ENCODE data around the gene ATP2C2.
"Not testable (repeated sequence)": the region's sequence is repeated elsewhere in the genome, so short reads cannot be mapped to it uniquely, and the experiment has no call there.

The ATP2C2 gene

GRCh38 chr16:84340325-84341040, 27.9 kb upstream of the ATP2C2 start:
- peak; percentile 51 for DNase-seq (ENCODE audit: low read depth, low spot score)
- no peak overlapping the region for H3K27ac ChIP-seq

- H3K27ac ChIP-seq: no peak overlapping the region
- DNase-seq (ENCODE audit: low read depth, low spot score): no peak
Observed at GRCh38 chr16:84341528-84342295, 26.6 kb upstream of the ATP2C2 start.

- not testable (repeated sequence) for DNase-seq (ENCODE audit: low read depth, low spot score); H3K27ac ChIP-seq
Observed at GRCh38 chr16:84343800-84344199, 24.5 kb upstream of the ATP2C2 start.

GRCh38 chr16:84344781-84345180, 23.6 kb upstream of the ATP2C2 start:
- no peak for DNase-seq (ENCODE audit: low read depth, low spot score)
- no peak overlapping the region for H3K27ac ChIP-seq

GRCh38 chr16:84347161-84347560, 21.2 kb upstream of the ATP2C2 start:
- H3K27ac ChIP-seq: no peak overlapping the region
- DNase-seq (ENCODE audit: low read depth, low spot score): no peak

- H3K27ac ChIP-seq: no peak overlapping the region
- no peak for DNase-seq (ENCODE audit: low read depth, low spot score)
Observed at GRCh38 chr16:84348386-84348888, 19.9 kb upstream of the ATP2C2 start.

GRCh38 chr16:84349862-84350684, 18.3 kb upstream of the ATP2C2 start:
- no peak for DNase-seq (ENCODE audit: low read depth, low spot score)
- no peak overlapping the region for H3K27ac ChIP-seq

- H3K27ac ChIP-seq: no peak overlapping the region
- DNase-seq (ENCODE audit: low read depth, low spot score): no peak
Observed at GRCh38 chr16:84350685-84351400, 17.5 kb upstream of the ATP2C2 start.

- DNase-seq (ENCODE audit: low read depth, low spot score): no peak
Observed at GRCh38 chr16:84351630-84352029, 16.7 kb upstream of the ATP2C2 start.

GRCh38 chr16:84354306-84354705, 14.0 kb upstream of the ATP2C2 start:
- DNase-seq (ENCODE audit: low read depth, low spot score): no peak
- peak overlapping the region; percentile 34 for H3K27ac ChIP-seq

More at GRCh38 chr16:84351630-84352029, 16.7 kb upstream of the ATP2C2 start:
- H3K27ac ChIP-seq: no peak overlapping the region

- DNase-seq (ENCODE audit: low read depth, low spot score): no peak
Observed at GRCh38 chr16:84355149-84355548, 13.2 kb upstream of the ATP2C2 start.

GRCh38 chr16:84356176-84356575, 12.2 kb upstream of the ATP2C2 start:
- DNase-seq (ENCODE audit: low read depth, low spot score): no peak
- H3K27ac ChIP-seq: peak overlapping the region; percentile 77

More at GRCh38 chr16:84355149-84355548, 13.2 kb upstream of the ATP2C2 start:
- no peak overlapping the region for H3K27ac ChIP-seq

GRCh38 chr16:84356591-84357116, 11.7 kb upstream of the ATP2C2 start:
- DNase-seq (ENCODE audit: low read depth, low spot score): no peak
- peak overlapping the region; percentile 77 for H3K27ac ChIP-seq

- H3K27ac ChIP-seq: peak overlapping the region; percentile 77
- peak; percentile 68 for DNase-seq (ENCODE audit: low read depth, low spot score)
Observed at GRCh38 chr16:84357191-84357651, 11.1 kb upstream of the ATP2C2 start.

GRCh38 chr16:84358601-84359295, 9.6 kb upstream of the ATP2C2 start:
- no peak for DNase-seq (ENCODE audit: low read depth, low spot score)
- H3K27ac ChIP-seq: no peak overlapping the region

- DNase-seq (ENCODE audit: low read depth, low spot score): no peak
Observed at GRCh38 chr16:84359326-84359725, 9.0 kb upstream of the ATP2C2 start.

GRCh38 chr16:84360170-84360569, 8.2 kb upstream of the ATP2C2 start:
- DNase-seq (ENCODE audit: low read depth, low spot score): no peak
- H3K27ac ChIP-seq: peak overlapping the region; percentile 25

More at GRCh38 chr16:84359326-84359725, 9.0 kb upstream of the ATP2C2 start:
- H3K27ac ChIP-seq: no peak overlapping the region

GRCh38 chr16:84360748-84361147, 7.6 kb upstream of the ATP2C2 start:
- H3K27ac ChIP-seq: peak overlapping the region; percentile 25
- no peak for DNase-seq (ENCODE audit: low read depth, low spot score)

GRCh38 chr16:84361546-84361945, 6.8 kb upstream of the ATP2C2 start:
- DNase-seq (ENCODE audit: low read depth, low spot score): no peak
- H3K27ac ChIP-seq: no peak overlapping the region

Measured in epithelial cell of prostate (primary cell).